Astrocyte of the spinal cord (primary cell): ENCODE measurements around the gene HEPACAM2.

Source experiments
- DNase-seq: peaks from one replicate; pipeline ENCODE4 v3.0.0; 2011; ENCODE audit warnings: low read depth, low spot score
- H3K4me3 ChIP-seq: 2 replicates; pipeline ENCODE4 v1.5.1; 2011; ENCODE audit warnings: low read depth, mild to moderate bottlenecking, low read length, moderate library complexity
- CTCF ChIP-seq: IDR thresholded peaks from 2 replicates; pipeline ENCODE4 v1.5.1; 2012; ENCODE audit warnings: low read depth, mild to moderate bottlenecking, low read length, inconsistent platforms
- in situ Hi-C: cut with HindIII; loops from 2 replicates; pipeline ENCODE4 v1.10.0; 2017; ENCODE audit warnings: low sequenced_read_pairs

HEPACAM2 gene

DNA sequence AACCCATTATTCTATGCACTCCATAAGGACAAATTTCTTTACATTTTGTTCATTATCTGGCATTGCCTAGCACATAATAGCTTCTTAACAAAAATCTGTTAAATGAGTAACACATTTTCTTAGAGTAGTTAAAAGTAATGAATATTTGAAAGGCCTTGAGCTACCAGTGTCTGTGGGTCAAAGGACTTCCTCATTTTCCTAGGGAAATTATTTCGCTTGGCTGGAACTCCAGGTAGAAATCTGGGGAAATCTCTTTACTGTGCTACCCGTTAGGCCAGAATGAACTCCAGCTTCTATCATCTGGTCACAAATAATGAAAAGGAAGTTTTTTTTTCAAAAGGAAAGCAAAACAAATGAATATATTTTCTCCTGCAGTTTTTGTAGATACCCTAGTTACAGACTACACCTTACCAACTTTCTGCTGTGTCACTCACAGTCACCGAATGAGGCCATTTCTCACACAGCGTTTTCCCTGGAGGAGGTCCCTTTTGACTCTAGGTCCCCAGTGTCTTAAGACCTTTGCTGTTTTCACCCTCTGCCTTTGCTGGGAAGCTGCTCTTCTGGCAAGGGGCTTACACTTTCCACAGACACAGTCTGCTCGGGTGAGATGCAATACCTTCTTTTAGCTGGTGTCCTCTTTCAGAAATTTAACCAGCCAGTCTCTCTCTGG, 79.7 kb downstream of the HEPACAM2 start:
- no peak overlapping the region for H3K4me3 ChIP-seq
- no peak for DNase-seq
- in situ Hi-C loops: no loop called here
- TF ChIP-seq CTCF: no peak

DNA sequence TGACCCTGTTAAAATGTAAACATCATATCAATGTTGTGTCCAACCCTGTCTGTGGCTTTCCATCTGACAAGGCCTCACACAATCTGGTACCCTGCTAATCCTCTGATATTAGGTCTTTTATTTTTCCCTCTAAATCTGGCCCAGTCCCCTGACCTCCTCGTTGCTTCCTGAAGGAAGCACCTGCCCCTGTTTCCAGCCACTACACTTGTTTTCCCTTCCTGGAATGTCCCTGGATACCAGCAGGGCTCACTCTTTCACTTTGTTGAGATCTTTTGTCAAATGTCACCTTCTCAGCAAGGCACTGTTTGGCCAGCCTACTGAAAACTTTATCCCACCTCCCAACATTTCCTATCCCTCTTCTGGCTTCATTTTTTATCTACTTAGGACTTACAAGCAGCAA, 80.2 kb downstream of the HEPACAM2 start:
- no peak overlapping the region for H3K4me3 ChIP-seq
- in situ Hi-C loops: no loop called here
- TF ChIP-seq CTCF: no peak
- no peak for DNase-seq

- no peak for TF ChIP-seq CTCF
- in situ Hi-C loops: no loop called here
- no peak for DNase-seq
- no peak overlapping the region for H3K4me3 ChIP-seq
These were observed 80.9 kb downstream of the HEPACAM2 start for GRCh38 chr7:93145354-93145753.

GRCh38 chr7:93142127-93142526, 84.1 kb downstream of the HEPACAM2 start:
- in situ Hi-C loops: no loop called here
- no peak overlapping the region for H3K4me3 ChIP-seq
- DNase-seq: no peak
- no peak for TF ChIP-seq CTCF

- TF ChIP-seq CTCF: no peak
- in situ Hi-C loops: no loop called here
- no peak overlapping the region for H3K4me3 ChIP-seq
- no peak for DNase-seq
These were observed 85.6 kb downstream of the HEPACAM2 start for GRCh38 chr7:93140582-93141191.

- no peak for TF ChIP-seq CTCF
- in situ Hi-C loops: no loop called here
- H3K4me3 ChIP-seq: no peak overlapping the region
- no peak for DNase-seq
These were observed 87.7 kb downstream of the HEPACAM2 start for GRCh38 chr7:93138576-93138975.
